A549 (cell line): Measurements from ENCODE around the gene CHRNA1. TPM values are rescaled to one million over a fixed set of nuclear protein-coding genes. Genes with fewer than 3 reads are reported as not detected.
A peak's percentile ranks its signal among the peaks of the same experiment; 100 is the strongest.

Experiments used
- ATAC-seq, 2 experiments: fragments of 200-7000 bp in 1 of 2; fragments of >200 bp in 1 of 2; cut with Nextera tagmentation in 1 of 2; cut with Tn5 transposase in 1 of 2; 3 replicates each; pipeline versions ENCODE4 v1.8.0 to v1.9.1; 2018 to 2020; ENCODE audit warnings: mild to moderate bottlenecking in 1 of 2, moderate library complexity in 1 of 2
- CTCF ChIA-PET: fragments of 300-600 bp; sonication (Branson Sonifier 250); formaldehyde crosslinking; extraction: SDS; loops from one replicate; lab custom pipeline; 2021; ENCODE audit warnings: antibody characterized with exemption, inconsistent platforms; lab: Yijun Ruan, JAX
- POLR2A ChIA-PET: fragments of 350-600 bp; formaldehyde crosslinking; extraction: SDS; loops from one replicate; lab custom pipeline; 2021; ENCODE audit warnings: antibody characterized with exemption, inconsistent platforms; lab: Yijun Ruan, JAX
- DNase-seq, 2 experiments: peaks; one replicate each; pipeline versions ENCODE4 v3.0.0 to v3.0.0-alpha.2; 2011 to 2016; ENCODE audit warnings: low read depth in 1 of 2, low spot score in 1 of 2
- FAIRE-seq: peaks from 2 replicates; lab custom pipeline; 2011; peaks lifted over from hg19 to GRCh38; lab: Jason Lieb, UNC
- H3K27ac ChIP-seq, 2 experiments: fragments of >200 bp; sonication (Bioruptor Twin); formaldehyde crosslinking; 3 replicates each; pipeline ENCODE4 v1.5.1; 2016 to 2017
- H3K4me1 ChIP-seq: fragments of >200 bp; sonication (Bioruptor Twin); formaldehyde crosslinking; 3 replicates; pipeline ENCODE4 v1.6.1; 2016
- H3K4me2 ChIP-seq: fragments of >200 bp; sonication (Bioruptor Twin); formaldehyde crosslinking; 3 replicates; pipeline ENCODE4 v1.6.1; 2016
- H3K4me3 ChIP-seq: fragments of >200 bp; sonication (Bioruptor Twin); formaldehyde crosslinking; 3 replicates; pipeline ENCODE4 v1.5.1; 2016
- H3K9me3 ChIP-seq: fragments of >200 bp; sonication (Bioruptor Twin); formaldehyde crosslinking; 3 replicates; pipeline ENCODE4 v1.6.1; 2016
- CTCF ChIP-seq: fragments of >200 bp; sonication (Bioruptor Twin); formaldehyde crosslinking; IDR thresholded peaks from 3 replicates; pipeline ENCODE4 v1.5.1; 2016
- E2F6 ChIP-seq: IDR thresholded peaks from 2 replicates; pipeline ENCODE4 v1.6.1; 2012; ENCODE audit warnings: low read depth, borderline replicate concordance
- EHF ChIP-seq: fragments of 250-450 bp; sonication (Bioruptor Pico); IDR thresholded peaks from 2 replicates; pipeline ENCODE4 v1.5.0; 2020; ENCODE audit warnings: mild to moderate bottlenecking
- ESRRA ChIP-seq: fragments of 150-350 bp; IDR thresholded peaks from 2 replicates; pipeline ENCODE4 v1.6.1; 2014; ENCODE audit warnings: mild to moderate bottlenecking, low read length, borderline replicate concordance
- GATA3 ChIP-seq: IDR thresholded peaks from 2 replicates; pipeline ENCODE4 v1.6.1; 2012; ENCODE audit warnings: borderline replicate concordance
- HOXB5 ChIP-seq: fragments of 250-450 bp; sonication (Bioruptor Pico); IDR thresholded peaks from 2 replicates; pipeline ENCODE4 v1.5.0; 2020; ENCODE audit warnings: mild to moderate bottlenecking, moderate library complexity
- POLR2A ChIP-seq: IDR thresholded peaks from 2 replicates; pipeline ENCODE4 v1.6.1; 2012; ENCODE audit warnings: mild to moderate bottlenecking, low read length
- RAD21 ChIP-seq, 2 experiments: fragments of >200 bp in 1 of 2; sonication (Bioruptor Twin) in 1 of 2; formaldehyde crosslinking in 1 of 2; IDR thresholded peaks in 1 of 2; conservative IDR thresholded peaks in 1 of 2; 2 replicates in 1 of 2; 3 replicates in 1 of 2; pipeline ENCODE4 v1.6.1; 2012 to 2018; ENCODE audit warnings: inconsistent platforms in 1 of 2
- SMC3 ChIP-seq: fragments of >200 bp; sonication (Bioruptor Twin); formaldehyde crosslinking; IDR thresholded peaks from 3 replicates; pipeline ENCODE4 v1.6.1; 2018; ENCODE audit warnings: inconsistent platforms
- SREBF2 ChIP-seq: fragments of 450-650 bp; IDR thresholded peaks from 2 replicates; pipeline ENCODE4 v1.6.1; 2014; ENCODE audit warnings: mild to moderate bottlenecking, moderate library complexity
- TP53 ChIP-seq: fragments of 250-450 bp; sonication (Bioruptor Pico); IDR thresholded peaks from 2 replicates; pipeline ENCODE4 v1.5.0; 2021; ENCODE audit warnings: mild to moderate bottlenecking, moderate library complexity
- WGBS: methylation state at CpG from one replicate; pipeline ENCODE4 v1.1.6; 2017; ENCODE audit errors: missing lambda C conversion rate; 5-methylcytosine and 5-hydroxymethylcytosine counted together
- polyA plus RNA-seq, 4 experiments: library from polyadenylated mRNA; depleted of rRNA in 3 of 4; stranded (reverse); fragments of >200 nt; fragmentation: RNase III in 1 of 4; extraction: RNeasy Plus Mini Kit Qiagen cat#74134 plus additional on column Dnase treatment in 1 of 4; gene quantifications; 2 replicates in 3 of 4; 3 replicates in 1 of 4; pipeline ENCODE4 v1.2.3, GENCODE V29; 2011 to 2017

CHRNA1 gene
- polyA plus RNA-seq, 2 of the 4 experiments (the other 2 are of a cell fraction): not detected

- CTCF ChIA-PET: interaction anchor here (0.7 to 3.7 kb wide), 4 partner anchors 63 to 283 kb away, joined by 3 to 22 read pairs (median 4); no protein-coding TSS in a partner anchor
- TF ChIP-seq POLR2A (no peak), E2F6 (no peak), SREBF2 (no peak), HOXB5 (no peak), ESRRA (no peak), TP53 (CRISPR knock-in tag) (no peak)
- TF ChIP-seq, all 56 proteins: peak for 0
- Histone ChIP-seq H3K9me3 (no peaks in the 10 kb centered on the region), H3K27ac (no peak overlapping the region), H3K4me2 (no peak overlapping the region), H3K4me1 (peaks cover 7% of the 10 kb centered on the region; the same call in 1 of the 3 replicates), H3K4me3 (no peak overlapping the region)
- WGBS: 19% methylated on average over 3 of the region's 3 CpGs
- ATAC-seq: no peak
- DNase-seq: no peak
- POLR2A ChIA-PET: no interaction called here
- no peak for FAIRE-seq
Measured at GRCh38 chr2:174702541-174702940, 61.7 kb downstream of the CHRNA1 start.

GRCh38 chr2:174699993-174700766, 64.1 kb downstream of the CHRNA1 start:
- no peaks in the 10 kb centered on the region for H3K9me3 ChIP-seq
- no peak overlapping the region for H3K4me2 ChIP-seq
- DNase-seq (peak; percentile 57 to 65), ATAC-seq (peak; percentile 66 to 68; a peak in 5 of 6 replicates), FAIRE-seq (no peak)
- H3K27ac ChIP-seq: no peak overlapping the region
- H3K4me3 ChIP-seq: no peak overlapping the region
- ChIA-PET POLR2A (no interaction called here), CTCF (interaction anchor here (0.5 to 7.0 kb wide), 48 partner anchors 9 to 1928 kb away, joined by 3 to 101 read pairs (median 4); partner anchors contain the start of gene CHRNA1)
- H3K4me1 ChIP-seq: peaks cover 7% of the 10 kb centered on the region; the same call in 1 of the 3 replicates
- WGBS: 43% methylated on average over 4 of the region's 4 CpGs
- no peak for TF ChIP-seq EHF (CRISPR knock-in tag)
- peak; percentile 84 for TF ChIP-seq CTCF
- TF ChIP-seq GATA3: no peak
- TF ChIP-seq RAD21 (conservative IDR thresholded peaks at IDR 0.05 in 1 of 2, IDR thresholded peaks at IDR 0.05 in 1 of 2): peak; percentile 75 to 79
- peak; percentile 60 for TF ChIP-seq SMC3

Other genes with a start within 250 kb of the CHRNA1 start
- gene WIPF1, start 166.7 kb downstream of the CHRNA1 start, polyA plus RNA-seq (2011; rRNA removed): 18.4 and 20.1 TPM in 2 replicates
- 13.2 to 16.4 TPM (median 16.0 TPM) in 3 replicates for gene WIPF1, start 166.7 kb downstream of the CHRNA1 start, polyA plus RNA-seq (2017; fragmentation: RNase III; extraction: RNeasy Plus Mini Kit Qiagen cat#74134 plus additional on column Dnase treatment)
- 46.6 and 49.4 TPM in 2 replicates for gene CHN1, start 240.9 kb upstream of the CHRNA1 start, polyA plus RNA-seq (2011; rRNA removed)
- gene CHN1, start 240.9 kb upstream of the CHRNA1 start, polyA plus RNA-seq (2017; fragmentation: RNase III; extraction: RNeasy Plus Mini Kit Qiagen cat#74134 plus additional on column Dnase treatment): 19.3 to 21.3 TPM (median 20.9 TPM) in 3 replicates